Right lobe of liver (tissue), 4 donors: Measurements from ENCODE around the gene LRBA.

Source experiments
- POLR2A ChIP-seq: fragments of 450-650 bp; IDR thresholded peaks from one replicate; pipeline ENCODE4 v1.6.1; 2017; ENCODE audit warnings: antibody characterized with exemption, mild to moderate bottlenecking
- TF ChIP-seq, protein P1 (sequence below), 4 donors: fragments of 200-600 bp in 3 of 4; fragments of 450-650 bp in 1 of 4; IDR thresholded peaks; one replicate each; pipeline versions ENCODE4 v1.5.1 to v1.8.0; 2016 to 2022; ENCODE audit warnings: antibody characterized with exemption in 4 of 4, mild to moderate bottlenecking in 2 of 4
- donor health status: DM: no; HTN: no; CAD: no.
- donor health status: DM: no; HTN: no; CAD: no.
- donor health status: DM: no; HTN: yes; CAD: no.

DNA sequence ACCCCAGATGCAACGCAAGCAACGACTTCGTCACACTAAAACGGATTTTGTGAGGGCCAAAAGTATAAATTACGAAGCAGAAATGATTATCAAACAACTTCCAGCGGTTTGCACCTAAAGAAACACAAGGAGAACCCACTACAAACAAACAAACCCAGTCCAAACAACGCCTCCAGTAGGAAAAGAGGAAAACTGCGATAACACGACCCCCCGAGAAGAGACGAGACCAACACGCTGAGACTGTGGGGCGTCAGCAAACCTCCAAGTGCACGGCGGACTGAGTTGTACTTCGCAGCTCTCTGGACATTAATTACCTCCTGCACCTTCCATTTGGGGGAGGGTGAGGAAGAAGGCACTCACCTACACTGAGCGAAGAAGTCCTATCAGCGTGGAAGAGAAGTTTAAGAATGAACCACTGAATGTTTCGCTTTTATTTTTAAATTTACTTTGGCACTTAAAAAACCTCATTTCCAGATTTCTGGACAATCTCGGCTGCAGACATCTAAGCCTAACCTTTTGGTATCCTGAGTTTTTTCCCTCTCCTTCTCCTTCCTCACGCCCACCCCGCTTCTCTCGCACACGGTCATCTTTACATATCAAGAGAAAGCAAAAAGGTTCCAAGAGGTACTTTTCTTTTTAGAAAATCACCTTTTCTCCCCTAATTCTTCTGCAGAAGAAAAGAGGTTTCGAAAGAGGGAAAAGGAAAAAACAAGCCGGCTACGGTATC is 432.8 kb downstream of the LRBA start, which contains the start of gene MAB21L2:
- TF ChIP-seq, protein P1, sequence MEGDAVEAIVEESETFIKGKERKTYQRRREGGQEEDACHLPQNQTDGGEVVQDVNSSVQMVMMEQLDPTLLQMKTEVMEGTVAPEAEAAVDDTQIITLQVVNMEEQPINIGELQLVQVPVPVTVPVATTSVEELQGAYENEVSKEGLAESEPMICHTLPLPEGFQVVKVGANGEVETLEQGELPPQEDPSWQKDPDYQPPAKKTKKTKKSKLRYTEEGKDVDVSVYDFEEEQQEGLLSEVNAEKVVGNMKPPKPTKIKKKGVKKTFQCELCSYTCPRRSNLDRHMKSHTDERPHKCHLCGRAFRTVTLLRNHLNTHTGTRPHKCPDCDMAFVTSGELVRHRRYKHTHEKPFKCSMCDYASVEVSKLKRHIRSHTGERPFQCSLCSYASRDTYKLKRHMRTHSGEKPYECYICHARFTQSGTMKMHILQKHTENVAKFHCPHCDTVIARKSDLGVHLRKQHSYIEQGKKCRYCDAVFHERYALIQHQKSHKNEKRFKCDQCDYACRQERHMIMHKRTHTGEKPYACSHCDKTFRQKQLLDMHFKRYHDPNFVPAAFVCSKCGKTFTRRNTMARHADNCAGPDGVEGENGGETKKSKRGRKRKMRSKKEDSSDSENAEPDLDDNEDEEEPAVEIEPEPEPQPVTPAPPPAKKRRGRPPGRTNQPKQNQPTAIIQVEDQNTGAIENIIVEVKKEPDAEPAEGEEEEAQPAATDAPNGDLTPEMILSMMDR (IDR thresholded peaks at IDR 0.05) = no peak
- TF ChIP-seq POLR2A = no peak
